ENCODE results near the gene LRP3. TPM values are rescaled to one million over a fixed set of nuclear protein-coding genes. Genes with fewer than 3 reads are reported as not detected.

LRP3 gene
- total and polyA plus RNA-seq, 2 of the 13 experiments (the other 11 are each of a cell fraction or from before 2014, with no cell fraction given), result 17.6 to 51.6 TPM

GRCh38 chr19:33241530-33242101, 47.5 kb downstream of the LRP3 start (continued):
- peak; percentile 18; the same call in 1 of the 2 replicates for TF ChIP-seq ZNF770 (CRISPR knock-in tag; IDR thresholded peaks at IDR 0.05)
- TF ChIP-seq ZNF441 (CRISPR knock-in tag; IDR thresholded peaks at IDR 0.05; ENCODE audit: borderline replicate concordance), result no peak
- no peak for TF ChIP-seq DMTF1 (CRISPR knock-in tag; IDR thresholded peaks at IDR 0.05)
- TF ChIP-seq GLMP (CRISPR knock-in tag; IDR thresholded peaks at IDR 0.05; ENCODE audit: borderline replicate concordance), result no peak
- TF ChIP-seq ZNF775 (CRISPR knock-in tag; IDR thresholded peaks at IDR 0.05; ENCODE audit: borderline replicate concordance), result no peak
- no peak for TF ChIP-seq NR3C1 (CRISPR knock-in tag; IDR thresholded peaks at IDR 0.05)
- no peak for TF ChIP-seq CREB3 (CRISPR knock-in tag; IDR thresholded peaks at IDR 0.05)
- no peak for TF ChIP-seq HOXA9 (CRISPR knock-in tag; IDR thresholded peaks at IDR 0.05; ENCODE audit: borderline replicate concordance)
- TF ChIP-seq ZNF121 (CRISPR knock-in tag; IDR thresholded peaks at IDR 0.05), result 0 out of 2 replicates have a peak, but pooled peaks have one; percentile 6
- TF ChIP-seq ZNF614 (CRISPR knock-in tag; IDR thresholded peaks at IDR 0.05; ENCODE audit: borderline replicate concordance), result no peak
- no peak; the same call in 1 of the 2 replicates for TF ChIP-seq FOXC1 (CRISPR knock-in tag; IDR thresholded peaks at IDR 0.05; ENCODE audit: borderline replicate concordance)
- no peak for TF ChIP-seq ZNF547 (CRISPR knock-in tag; IDR thresholded peaks at IDR 0.05)
- TF ChIP-seq ZNF432 (CRISPR knock-in tag; IDR thresholded peaks at IDR 0.05; ENCODE audit: borderline replicate concordance), result no peak
- TF ChIP-seq ZNF281 (CRISPR knock-in tag; IDR thresholded peaks at IDR 0.05; ENCODE audit: borderline replicate concordance), result no peak
- TF ChIP-seq ZNF3 (CRISPR knock-in tag; IDR thresholded peaks at IDR 0.05), result no peak
- no peak for TF ChIP-seq ZNF292 (CRISPR knock-in tag; IDR thresholded peaks at IDR 0.05; ENCODE audit: borderline replicate concordance, low read depth)
- TF ChIP-seq ZNF317 (CRISPR knock-in tag; IDR thresholded peaks at IDR 0.05), result no peak
- TF ChIP-seq ZBTB21 (CRISPR knock-in tag; IDR thresholded peaks at IDR 0.05), result no peak
- no peak for TF ChIP-seq ZNF530 (CRISPR knock-in tag; IDR thresholded peaks at IDR 0.05; ENCODE audit: low read depth)
- no peak for TF ChIP-seq EED (CRISPR knock-in tag; IDR thresholded peaks at IDR 0.05)
- no peak for TF ChIP-seq CBX5 (CRISPR knock-in tag; IDR thresholded peaks at IDR 0.05; ENCODE audit: borderline replicate concordance)
